HCT116 (cell line): ENCODE data around the gene MAGEA2B.
"Not testable (repeated sequence)": the region's sequence is repeated elsewhere in the genome, so short reads cannot be mapped to it uniquely, and the experiment has no call there.

Experiments used
- CEBPB ChIP-seq: IDR thresholded peaks from 2 replicates; pipeline ENCODE4 v1.6.1; 2012; ENCODE audit warnings: low read depth
- CTCF ChIP-seq, 3 experiments: fragments of 200-600 bp in 1 of 3; sonication (generic) in 1 of 3; IDR thresholded peaks in 2 of 3; conservative IDR thresholded peaks in 1 of 3; 2 replicates each; pipeline ENCODE4 v1.5.1; 2012 to 2017; ENCODE audit warnings: low read depth in 2 of 3, low read length in 2 of 3, antibody characterized with exemption in 1 of 3, borderline replicate concordance in 1 of 3, control low read depth in 1 of 3, mild to moderate bottlenecking in 1 of 3, mixed read lengths in 1 of 3, mixed run types in 1 of 3, moderate library complexity in 1 of 3; ENCODE audit not compliant: insufficient read depth in 1 of 3
- ELF1 ChIP-seq: IDR thresholded peaks from 2 replicates; pipeline ENCODE4 v1.6.1; 2012; ENCODE audit warnings: low read depth, borderline replicate concordance
- EZH2phosphoT487 ChIP-seq: fragments of 200-600 bp; IDR thresholded peaks from 2 replicates; pipeline ENCODE4 v1.6.1; 2018; ENCODE audit warnings: antibody characterized with exemption, borderline replicate concordance
- POLR2A ChIP-seq: IDR thresholded peaks from 2 replicates; pipeline ENCODE4 v1.7.0; 2011; ENCODE audit warnings: borderline replicate concordance; ENCODE audit not compliant: insufficient read depth, insufficient read length; ENCODE audit errors: extremely low read depth
- RAD21 ChIP-seq: IDR thresholded peaks from 2 replicates; pipeline ENCODE4 v1.6.1; 2012; ENCODE audit warnings: low read depth, mild to moderate bottlenecking

- TF ChIP-seq POLR2A; EZH2phosphoT487; CTCF (IDR thresholded peaks at IDR 0.05 in 2 of 3, conservative IDR thresholded peaks at IDR 0.05 in 1 of 3; ENCODE audit: borderline replicate concordance in 1 of 3, insufficient read depth in 1 of 3, low read depth in 2 of 3, low read length in 2 of 3); RAD21; ELF1; CEBPB: not testable (repeated sequence)
Observed at GRCh38 chrX:152713195-152713594, 1.2 kb upstream of the MAGEA2B start.
